ENCODE measurements around the gene HCN2. TPM values are rescaled to one million over a fixed set of nuclear protein-coding genes. Genes with fewer than 3 reads are reported as not detected.

HCN2 gene
- total and polyA plus RNA-seq, 10 of the 15 experiments (the other 5 are each of a cell fraction or from before 2014, with no cell fraction given): 0.01 to 0.54 (median 0.08) TPM; not detected in 4

DNA sequence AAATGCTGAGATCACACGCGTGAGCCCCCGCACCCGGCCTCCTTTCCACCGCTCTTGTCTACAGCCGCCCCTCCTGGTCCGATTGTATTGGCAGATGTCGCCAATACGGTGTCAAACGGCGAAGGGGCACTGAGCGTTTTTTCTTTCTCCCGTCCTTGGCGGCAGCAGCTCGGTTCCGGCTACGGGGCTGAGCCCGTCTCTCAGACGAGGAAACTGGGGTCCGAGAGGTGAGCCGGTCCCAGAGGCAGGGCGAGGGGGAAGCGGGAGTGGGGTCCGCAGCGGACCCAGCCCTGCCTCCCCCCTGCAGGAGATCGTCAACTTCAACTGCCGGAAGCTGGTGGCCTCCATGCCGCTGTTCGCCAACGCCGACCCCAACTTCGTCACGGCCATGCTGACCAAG lies 23.3 kb downstream of the HCN2 start (continued):
- TF ChIP-seq HDAC6 (IDR thresholded peaks at IDR 0.05; ENCODE audit: unreplicated experiment): no peak
- TF ChIP-seq PKNOX1 (IDR thresholded peaks at IDR 0.05): no peak
- TF ChIP-seq KAT2A (conservative IDR thresholded peaks at IDR 0.05; ENCODE audit: control insufficient read depth, low read depth, low read length): no peak
- TF ChIP-seq BCL11A (IDR thresholded peaks at IDR 0.05; ENCODE audit: low read depth, low read length): no peak
- TF ChIP-seq NR2F1 (conservative IDR thresholded peaks at IDR 0.05): no peak
- no peak for TF ChIP-seq POLR2AphosphoS5 (IDR thresholded peaks at IDR 0.05; ENCODE audit: low read length)

DNA sequence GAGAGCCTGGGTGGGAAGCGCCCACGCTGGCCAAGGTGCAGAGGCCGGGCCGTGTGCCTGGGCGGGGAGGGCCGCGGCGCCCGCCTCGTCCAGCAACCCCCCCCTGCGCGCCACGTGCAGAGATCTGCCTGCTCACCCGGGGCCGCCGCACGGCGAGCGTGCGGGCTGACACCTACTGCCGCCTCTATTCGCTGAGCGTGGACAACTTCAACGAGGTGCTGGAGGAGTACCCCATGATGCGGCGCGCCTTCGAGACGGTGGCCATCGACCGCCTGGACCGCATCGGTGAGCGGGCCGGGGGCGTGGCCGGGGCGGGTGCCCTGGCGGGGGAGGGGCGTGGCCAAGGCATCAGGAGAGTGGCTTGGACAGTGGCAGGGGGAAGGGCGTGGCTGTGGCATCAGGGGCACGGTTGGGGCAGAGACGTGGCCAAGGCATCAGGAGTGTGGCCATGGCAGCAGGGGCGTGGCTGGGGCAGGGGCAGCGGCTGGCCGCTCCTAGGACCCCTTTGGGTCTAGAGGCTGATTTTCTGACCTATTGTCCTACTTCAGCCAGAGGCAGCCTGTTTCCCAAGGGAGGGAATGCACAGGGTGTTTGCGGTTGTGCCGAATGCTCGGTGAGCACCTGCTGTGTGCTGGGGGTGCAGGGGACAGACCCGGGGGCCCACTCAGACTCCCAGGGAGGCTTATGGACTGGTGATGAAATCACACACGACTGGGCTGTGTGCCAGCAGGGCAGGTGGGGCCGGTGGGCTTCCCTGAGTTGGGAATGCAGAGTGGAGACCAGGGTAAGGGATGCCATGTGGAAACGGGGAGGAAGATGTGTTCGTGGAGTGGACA lies 24.3 kb downstream of the HCN2 start:
- CTCF ChIA-PET: no interaction called here
- in situ Hi-C loops (cut with MboI): no loop called here
- FAIRE-seq: no peak
- 81% methylated on average over 26 of the region's 54 CpGs for WGBS (ENCODE audit: insufficient coverage, insufficient replicate concordance, low lambda C conversion rate, missing lambda C conversion rate)
- no TSS peak for BruUV-seq (replicated peaks)
- no peaks in the 10 kb centered on the region for H4K20me1 ChIP-seq (ENCODE audit: control insufficient read depth, insufficient read depth)
- H3K27me3 ChIP-seq (replicated peaks in 1 of 2; ENCODE audit: control insufficient read depth in 2 of 2, insufficient read depth in 2 of 2, low read length in 1 of 2): no peaks in the 10 kb centered on the region
- no peak overlapping the region for H3K9ac ChIP-seq (ENCODE audit: control insufficient read depth, insufficient read depth, low read length)
- no peaks in the 10 kb centered on the region for H3K79me2 ChIP-seq (ENCODE audit: control insufficient read depth, insufficient read depth, low read length)
- TF ChIP-seq CHD4 (IDR thresholded peaks at IDR 0.05) (no peak), RAD51 (IDR thresholded peaks at IDR 0.05) (no peak), TCF12 (IDR thresholded peaks at IDR 0.05; ENCODE audit: low read depth, low read length) (no peak)
- peaks cover 8% of the 10 kb centered on the region for H3K4me1 ChIP-seq (ENCODE audit: control insufficient read depth, insufficient read depth, low read length)
- POLR2A ChIA-PET: no interaction called here
- no peaks in the 10 kb centered on the region for H3K9me3 ChIP-seq (replicated peaks; ENCODE audit: control insufficient read depth, insufficient read depth, low read length)
- no peak overlapping the region for H3K4me2 ChIP-seq (ENCODE audit: control insufficient read depth, insufficient read depth)
- no peak overlapping the region for H3K4me3 ChIP-seq
- intact Hi-C loops (cut with micrococcal nuclease; ENCODE audit: unreplicated experiment): no loop called here
- SMC1A ChIA-PET (ENCODE audit: uncharacterized antibody, unreplicated experiment): no interaction called here
- peaks cover 0 to 5% of the 10 kb centered on the region in 2 experiments; a peak in 2 of 4 replicates for H3K36me3 ChIP-seq (ENCODE audit: control insufficient read depth in 2 of 2, insufficient read depth in 2 of 2, low read length in 1 of 2)
- no peak overlapping the region for H3K27ac ChIP-seq (ENCODE audit: control insufficient read depth, insufficient read depth)
- ATAC-seq: no peak
- RAD21 ChIA-PET (ENCODE audit: unreplicated experiment): no interaction called here
- H2AFZ ChIP-seq (ENCODE audit: control insufficient read depth, low read depth, low read length): no peak overlapping the region
- no peak for DNase-seq (ENCODE audit: low read depth, low spot score)
